Esophagus muscularis mucosa (tissue), 3 donors: ENCODE data around the gene LRRC3.

Source experiments
- CTCF ChIP-seq, 3 experiments: fragments of 200-600 bp in 2 of 3; fragments of 450-650 bp in 1 of 3; sonication (generic) in 2 of 3; IDR thresholded peaks; one replicate each; pipeline ENCODE4 v1.5.1; 2017 to 2019; ENCODE audit warnings: antibody characterized with exemption in 3 of 3, mild to moderate bottlenecking in 2 of 3, moderate library complexity in 1 of 3
- POLR2A ChIP-seq: fragments of 450-650 bp; IDR thresholded peaks from one replicate; pipeline ENCODE4 v1.6.1; 2017; ENCODE audit warnings: antibody characterized with exemption, moderate library complexity, mild to moderate bottlenecking, low read depth

- TF ChIP-seq CTCF (IDR thresholded peaks at IDR 0.05) (no peak), POLR2A (no peak)
These were observed 1.8 kb downstream of the LRRC3 start for GRCh38 chr21:44456915-44457736.
